ENCODE data around the gene NYAP1. TPM values are rescaled to one million over a fixed set of nuclear protein-coding genes. Genes with fewer than 3 reads are reported as not detected.

The NYAP1 gene
- total RNA-seq, 6 donors from 2014 or later, result 0.15 to 1.4 (median 0.89) TPM; not detected in 1

DNA sequence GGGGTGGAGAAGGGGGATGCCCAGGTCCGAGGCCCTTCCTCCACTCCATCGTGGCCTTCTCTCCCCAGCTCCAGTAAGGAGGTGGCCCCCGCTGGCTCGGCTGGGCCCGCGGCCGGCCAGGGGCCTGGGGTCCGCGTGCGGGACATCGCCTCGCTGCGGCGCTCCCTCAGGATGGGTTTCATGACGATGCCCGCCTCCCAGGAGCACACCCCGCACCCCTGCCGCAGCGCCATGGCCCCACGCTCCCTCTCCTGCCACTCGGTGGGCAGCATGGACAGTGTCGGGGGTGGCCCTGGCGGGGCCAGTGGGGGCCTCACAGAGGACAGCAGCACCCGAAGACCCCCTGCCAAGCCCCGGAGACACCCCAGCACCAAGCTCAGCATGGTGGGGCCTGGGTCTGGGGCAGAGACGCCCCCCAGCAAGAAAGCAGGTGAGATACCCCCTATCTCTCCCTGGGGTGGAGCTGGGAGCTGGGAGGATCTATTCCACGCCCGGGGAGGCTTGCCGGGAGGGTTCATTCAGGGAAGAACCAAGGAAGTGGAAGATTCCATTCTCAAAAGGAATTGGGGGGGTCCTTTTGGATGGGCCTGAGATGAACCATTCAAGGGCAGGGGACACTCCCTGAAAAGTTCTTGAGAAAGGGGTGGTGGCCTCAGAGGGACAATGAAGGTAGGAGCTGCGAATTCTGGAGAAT, 3.2 kb downstream of the NYAP1 start:
- no peak for ATAC-seq (ENCODE audit: low FRiP score in 2 of 2)
- 82 to 86% methylated on average over 18 to 28 of the region's 30 CpGs for WGBS, 2 donors

DNA sequence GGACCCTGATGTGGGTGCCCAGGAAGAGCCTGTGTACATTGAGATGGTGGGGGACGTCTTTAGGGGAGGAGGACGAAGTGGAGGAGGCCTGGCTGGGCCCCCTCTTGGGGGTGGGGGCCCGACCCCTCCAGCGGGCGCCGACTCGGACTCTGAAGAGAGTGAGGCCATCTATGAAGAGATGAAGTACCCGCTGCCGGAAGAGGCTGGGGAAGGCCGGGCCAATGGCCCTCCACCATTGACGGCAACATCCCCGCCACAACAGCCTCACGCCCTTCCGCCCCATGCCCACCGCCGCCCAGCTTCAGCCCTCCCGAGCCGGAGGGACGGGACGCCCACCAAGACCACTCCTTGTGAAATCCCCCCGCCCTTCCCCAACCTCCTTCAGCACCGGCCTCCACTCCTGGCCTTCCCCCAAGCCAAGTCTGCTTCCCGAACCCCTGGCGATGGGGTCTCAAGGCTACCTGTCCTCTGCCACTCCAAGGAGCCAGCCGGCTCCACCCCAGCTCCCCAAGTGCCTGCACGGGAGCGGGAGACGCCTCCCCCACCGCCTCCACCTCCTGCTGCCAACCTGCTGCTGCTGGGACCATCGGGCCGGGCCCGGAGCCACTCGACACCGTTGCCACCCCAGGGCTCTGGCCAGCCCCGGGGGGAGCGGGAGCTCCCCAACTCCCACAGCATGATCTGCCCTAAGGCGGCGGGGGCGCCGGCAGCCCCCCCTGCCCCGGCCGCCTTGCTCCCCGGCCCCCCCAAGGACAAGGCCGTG, 4.8 kb downstream of the NYAP1 start:
- H3K27ac ChIP-seq, result no peak overlapping the region
- ATAC-seq (ENCODE audit: low FRiP score in 2 of 2) (no peak), DNase-seq (peak in 1 of 2 donors; percentile 78)
- 93 to 95% methylated on average over 23 to 41 of the region's 44 CpGs for WGBS, 2 donors
- H3K4me3 ChIP-seq, result no peak overlapping the region
- no peaks in the 10 kb centered on the region for H3K36me3 ChIP-seq
- H3K27me3 ChIP-seq, result no peaks in the 10 kb centered on the region
- no peaks in the 10 kb centered on the region for H3K9me3 ChIP-seq
- H3K4me1 ChIP-seq, result peaks cover 5 to 12% (median 11%) of the 10 kb centered on the region in 4 donors
- TF ChIP-seq, protein P1, sequence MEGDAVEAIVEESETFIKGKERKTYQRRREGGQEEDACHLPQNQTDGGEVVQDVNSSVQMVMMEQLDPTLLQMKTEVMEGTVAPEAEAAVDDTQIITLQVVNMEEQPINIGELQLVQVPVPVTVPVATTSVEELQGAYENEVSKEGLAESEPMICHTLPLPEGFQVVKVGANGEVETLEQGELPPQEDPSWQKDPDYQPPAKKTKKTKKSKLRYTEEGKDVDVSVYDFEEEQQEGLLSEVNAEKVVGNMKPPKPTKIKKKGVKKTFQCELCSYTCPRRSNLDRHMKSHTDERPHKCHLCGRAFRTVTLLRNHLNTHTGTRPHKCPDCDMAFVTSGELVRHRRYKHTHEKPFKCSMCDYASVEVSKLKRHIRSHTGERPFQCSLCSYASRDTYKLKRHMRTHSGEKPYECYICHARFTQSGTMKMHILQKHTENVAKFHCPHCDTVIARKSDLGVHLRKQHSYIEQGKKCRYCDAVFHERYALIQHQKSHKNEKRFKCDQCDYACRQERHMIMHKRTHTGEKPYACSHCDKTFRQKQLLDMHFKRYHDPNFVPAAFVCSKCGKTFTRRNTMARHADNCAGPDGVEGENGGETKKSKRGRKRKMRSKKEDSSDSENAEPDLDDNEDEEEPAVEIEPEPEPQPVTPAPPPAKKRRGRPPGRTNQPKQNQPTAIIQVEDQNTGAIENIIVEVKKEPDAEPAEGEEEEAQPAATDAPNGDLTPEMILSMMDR (IDR thresholded peaks at IDR 0.05), result no peak
- TF ChIP-seq POLR2A (IDR thresholded peaks at IDR 0.05), result no peak
- TF ChIP-seq EP300 (IDR thresholded peaks at IDR 0.05), result no peak
- TF ChIP-seq POLR2AphosphoS5 (IDR thresholded peaks at IDR 0.05), result no peak

More for the DNA sequence above, 3.2 kb downstream of the NYAP1 start:
- Histone ChIP-seq H3K4me1 (peaks cover 6 to 17% (median 13%) of the 10 kb centered on the region in 4 donors), H3K36me3 (no peaks in the 10 kb centered on the region), H3K4me3 (no peak overlapping the region), H3K9me3 (no peaks in the 10 kb centered on the region), H3K27ac (no peak overlapping the region), H3K27me3 (no peaks in the 10 kb centered on the region)
- peak in 1 of 2 donors; percentile 84 for DNase-seq
- TF ChIP-seq POLR2AphosphoS5 (IDR thresholded peaks at IDR 0.05) (no peak), EP300 (IDR thresholded peaks at IDR 0.05) (no peak), POLR2A (IDR thresholded peaks at IDR 0.05) (no peak)
- TF ChIP-seq, protein P1 (IDR thresholded peaks at IDR 0.05), result no peak

DNA sequence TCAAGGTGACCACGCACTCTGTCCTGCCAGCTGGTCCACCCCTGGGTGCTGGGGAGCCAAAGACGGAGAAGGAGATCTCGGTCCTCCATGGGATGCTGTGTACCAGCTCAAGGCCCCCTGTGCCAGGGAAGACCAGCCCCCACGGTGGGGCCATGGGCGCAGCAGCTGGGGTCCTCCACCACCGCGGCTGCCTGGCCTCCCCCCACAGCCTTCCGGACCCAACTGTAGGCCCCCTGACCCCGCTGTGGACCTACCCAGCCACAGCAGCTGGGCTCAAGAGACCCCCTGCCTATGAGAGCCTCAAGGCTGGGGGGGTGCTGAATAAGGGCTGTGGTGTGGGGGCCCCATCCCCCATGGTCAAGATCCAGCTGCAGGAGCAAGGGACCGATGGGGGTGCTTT, 5.4 kb downstream of the NYAP1 start:
- H3K27ac ChIP-seq, result no peak overlapping the region
- TF ChIP-seq, protein P1 (IDR thresholded peaks at IDR 0.05), result no peak
- TF ChIP-seq POLR2AphosphoS5 (IDR thresholded peaks at IDR 0.05) (no peak), EP300 (IDR thresholded peaks at IDR 0.05) (no peak)
- H3K4me3 ChIP-seq, result no peak overlapping the region
- H3K4me1 ChIP-seq, result peaks cover 11 to 12% (median 11%) of the 10 kb centered on the region in 4 donors
- no peak for ATAC-seq (ENCODE audit: low FRiP score in 2 of 2)
- no peak for DNase-seq
- H3K27me3 ChIP-seq, result no peaks in the 10 kb centered on the region
- H3K36me3 ChIP-seq, result no peaks in the 10 kb centered on the region
- 67 to 83% methylated on average over 1 to 2 of the region's 10 CpGs for WGBS, 2 donors
- H3K9me3 ChIP-seq, result no peaks in the 10 kb centered on the region

DNA sequence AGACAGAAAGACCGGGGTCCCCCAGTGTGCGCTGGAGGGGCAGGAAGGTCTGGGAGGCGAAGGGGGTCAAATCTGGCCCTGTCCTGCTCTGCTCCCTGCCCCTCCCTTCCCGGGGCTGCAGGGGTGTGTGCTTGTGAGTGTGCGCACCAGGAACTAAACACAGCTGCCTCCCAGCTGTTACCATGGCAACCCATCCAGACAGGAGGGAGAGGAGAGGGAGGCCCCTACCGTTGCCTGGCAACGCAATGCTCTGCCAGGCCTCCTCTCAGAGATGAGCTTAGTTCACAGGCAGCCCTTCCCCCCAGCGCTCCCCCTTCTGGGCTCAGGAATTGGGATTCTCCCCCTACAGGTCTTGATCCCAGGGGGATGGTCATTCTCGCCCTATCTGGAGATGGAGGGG, 6.1 kb downstream of the NYAP1 start:
- no peaks in the 10 kb centered on the region for H3K36me3 ChIP-seq
- no peak for TF ChIP-seq POLR2A (IDR thresholded peaks at IDR 0.05)
- TF ChIP-seq, protein P1 (IDR thresholded peaks at IDR 0.05), result no peak
- TF ChIP-seq POLR2AphosphoS5 (IDR thresholded peaks at IDR 0.05), result no peak
- no peak for TF ChIP-seq EP300 (IDR thresholded peaks at IDR 0.05)
- no peaks in the 10 kb centered on the region for H3K27me3 ChIP-seq
- peaks cover 11 to 14% (median 13%) of the 10 kb centered on the region in 4 donors for H3K4me1 ChIP-seq
- H3K27ac ChIP-seq, result no peak overlapping the region
- H3K9me3 ChIP-seq, result no peaks in the 10 kb centered on the region
- WGBS, 2 donors, result 64 to 72% methylated on average over 7 to 9 of the region's 9 CpGs
- ATAC-seq (ENCODE audit: low FRiP score in 2 of 2), result no peak
- peak in 1 of 2 donors; percentile 24 for DNase-seq
- H3K4me3 ChIP-seq, result no peak overlapping the region

Measured in upper lobe of left lung (tissue), 6 donors.